HCT116 (cell line): ENCODE data around the gene LDB2. TPM values are rescaled to one million over a fixed set of nuclear protein-coding genes. Genes with fewer than 3 reads are reported as not detected.

ENCODE experiments used
- ATAC-seq: fragments of 200-7000 bp; cut with Tn5 transposase; 2 replicates; pipeline ENCODE4 v1.9.1; 2020; ENCODE audit warnings: mild to moderate bottlenecking, moderate library complexity
- BruUV-seq: library from RNA; stranded (reverse); fragments of 400-500 nt; replicated peaks from 2 replicates; lab custom pipeline; 2021; lab: Mats Ljungman, UMichigan
- CTCF ChIA-PET: fragments of 300-600 bp; sonication (Branson Sonifier 250); formaldehyde crosslinking; loops from one replicate; lab custom pipeline; 2021; ENCODE audit warnings: antibody characterized with exemption; lab: Charles Lee
- POLR2A ChIA-PET: fragments of 300-600, 350-600 bp; sonication (Branson Sonifier 250); formaldehyde crosslinking; loops from one replicate; lab custom pipeline; 2021; ENCODE audit warnings: antibody characterized with exemption; lab: Charles Lee
- RAD21 ChIA-PET, 2 experiments: fragments of 300-600 bp; sonication (Branson Sonifier 250); formaldehyde crosslinking; loops; one replicate each; lab custom pipeline; 2023; ENCODE audit warnings: low total read pairs in 2 of 2; ENCODE audit not compliant: uncharacterized antibody in 2 of 2, unreplicated experiment in 2 of 2, low non-redundant PET in 1 of 2; lab: Charles Lee
- DNase-seq: peaks from one replicate; pipeline ENCODE4 v3.0.0-alpha.2; 2010; ENCODE audit warnings: low read depth, low spot score
- H2AFZ ChIP-seq: fragments of 200-600 bp; shearing (Covaris generic), sonication (generic); 2 replicates; pipeline ENCODE4 v1.6.1; 2017; ENCODE audit warnings: low read depth, mixed run types, mixed read lengths, antibody characterized with exemption, low read length; ENCODE audit not compliant: poor library complexity, severe bottlenecking
- H3K27ac ChIP-seq: 2 replicates; pipeline ENCODE4 v1.5.1; 2012; ENCODE audit warnings: low read depth, low read length
- H3K27me3 ChIP-seq: fragments of 200-600 bp; sonication (generic); 2 replicates; pipeline ENCODE4 v1.6.1; 2016; ENCODE audit warnings: mixed run types, low read length, mixed read lengths; ENCODE audit not compliant: insufficient read depth
- H3K36me3 ChIP-seq, 2 experiments: fragments of 200-500 bp in 1 of 2; fragments of 200-600 bp in 1 of 2; sonication (Bioruptor generic) in 1 of 2; sonication (generic) in 1 of 2; 2 replicates each; pipeline versions ENCODE4 v1.5.1 to v1.6.1; 2014 to 2016; ENCODE audit warnings: low read length in 2 of 2, inconsistent platforms in 1 of 2, mixed read lengths in 1 of 2, mixed run types in 1 of 2; ENCODE audit not compliant: insufficient read depth in 2 of 2, control insufficient read depth in 1 of 2
- H3K4me1 ChIP-seq, 2 experiments: fragments of 200-600 bp in 1 of 2; sonication (generic) in 1 of 2; 2 replicates each; pipeline versions ENCODE4 v1.5.1 to v1.6.1; 2012 to 2017; ENCODE audit warnings: low read length in 2 of 2, inconsistent platforms in 1 of 2, mild to moderate bottlenecking in 1 of 2, mixed read lengths in 1 of 2, mixed run types in 1 of 2, moderate library complexity in 1 of 2; ENCODE audit not compliant: insufficient read depth in 2 of 2, control insufficient read depth in 1 of 2
- H3K4me2 ChIP-seq: fragments of 200-600 bp; sonication (generic); 2 replicates; pipeline ENCODE4 v1.6.1; 2017; ENCODE audit warnings: mixed run types, low read length, mixed read lengths
- H3K4me3 ChIP-seq, 2 experiments: fragments of 200-600 bp in 1 of 2; sonication (generic) in 1 of 2; replicated peaks in 1 of 2; 2 replicates each; pipeline ENCODE4 v1.5.1; 2011 to 2016; ENCODE audit warnings: low read length in 2 of 2, control low read depth in 1 of 2, low read depth in 1 of 2, mild to moderate bottlenecking in 1 of 2, mixed read lengths in 1 of 2, mixed run types in 1 of 2
- H3K79me2 ChIP-seq: fragments of 200-600 bp; sonication (generic); 2 replicates; pipeline ENCODE4 v1.6.1; 2017; ENCODE audit warnings: mild to moderate bottlenecking, mixed run types, low read length, moderate library complexity, mixed read lengths; ENCODE audit not compliant: insufficient read depth
- H3K9ac ChIP-seq: fragments of 200-600 bp; sonication (generic); 2 replicates; pipeline ENCODE4 v1.6.1; 2016; ENCODE audit warnings: low read length, mixed read lengths
- H3K9me2 ChIP-seq: fragments of 200-600 bp; sonication (generic), shearing (Covaris generic); 2 replicates; pipeline ENCODE4 v1.6.1; 2017; ENCODE audit warnings: mixed run types, mild to moderate bottlenecking, moderate library complexity; ENCODE audit not compliant: insufficient read depth
- H3K9me3 ChIP-seq, 2 experiments: fragments of 200-500 bp in 1 of 2; fragments of 200-600 bp in 1 of 2; sonication (Bioruptor generic) in 1 of 2; sonication (generic) in 1 of 2; 2 replicates each; pipeline ENCODE4 v1.6.1; 2014 to 2017; ENCODE audit warnings: low read length in 2 of 2, mixed read lengths in 2 of 2, inconsistent platforms in 1 of 2, low read depth in 1 of 2, mild to moderate bottlenecking in 1 of 2, mixed run types in 1 of 2, moderate library complexity in 1 of 2; ENCODE audit not compliant: control insufficient read depth in 1 of 2, insufficient read depth in 1 of 2
- H4K20me1 ChIP-seq: fragments of 200-600 bp; sonication (generic), shearing (Covaris generic); 2 replicates; pipeline ENCODE4 v1.6.1; 2017; ENCODE audit warnings: mixed run types, mild to moderate bottlenecking, moderate library complexity; ENCODE audit not compliant: insufficient read depth
- ATF3 ChIP-seq: IDR thresholded peaks from 2 replicates; pipeline ENCODE4 v1.6.1; 2012
- CBX3 ChIP-seq: IDR thresholded peaks from 2 replicates; pipeline ENCODE4 v1.6.1; 2012; ENCODE audit warnings: low read depth
- CEBPB ChIP-seq: IDR thresholded peaks from 2 replicates; pipeline ENCODE4 v1.6.1; 2012; ENCODE audit warnings: low read depth
- CTCF ChIP-seq, 3 experiments: fragments of 200-600 bp in 1 of 3; sonication (generic) in 1 of 3; IDR thresholded peaks in 2 of 3; conservative IDR thresholded peaks in 1 of 3; 2 replicates each; pipeline ENCODE4 v1.5.1; 2012 to 2017; ENCODE audit warnings: low read depth in 2 of 3, low read length in 2 of 3, antibody characterized with exemption in 1 of 3, borderline replicate concordance in 1 of 3, control low read depth in 1 of 3, mild to moderate bottlenecking in 1 of 3, mixed read lengths in 1 of 3, mixed run types in 1 of 3, moderate library complexity in 1 of 3; ENCODE audit not compliant: insufficient read depth in 1 of 3
- EGR1 ChIP-seq: IDR thresholded peaks from 2 replicates; pipeline ENCODE4 v1.6.1; 2012; ENCODE audit warnings: low read depth
- ELF1 ChIP-seq: IDR thresholded peaks from 2 replicates; pipeline ENCODE4 v1.6.1; 2012; ENCODE audit warnings: low read depth, borderline replicate concordance
- EZH2phosphoT487 ChIP-seq: fragments of 200-600 bp; IDR thresholded peaks from 2 replicates; pipeline ENCODE4 v1.6.1; 2018; ENCODE audit warnings: antibody characterized with exemption, borderline replicate concordance
- JUND ChIP-seq: IDR thresholded peaks from 2 replicates; pipeline ENCODE4 v1.6.1; 2012
- POLR2A ChIP-seq: IDR thresholded peaks from 2 replicates; pipeline ENCODE4 v1.7.0; 2011; ENCODE audit warnings: borderline replicate concordance; ENCODE audit not compliant: insufficient read depth, insufficient read length; ENCODE audit errors: extremely low read depth
- SIN3A ChIP-seq: IDR thresholded peaks from 2 replicates; pipeline ENCODE4 v1.6.1; 2012; ENCODE audit warnings: low read depth
- SRF ChIP-seq: IDR thresholded peaks from 2 replicates; pipeline ENCODE4 v1.6.1; 2012; ENCODE audit warnings: low read depth
- TCF7L2 ChIP-seq: IDR thresholded peaks from 2 replicates; pipeline ENCODE4 v1.7.0; 2011; ENCODE audit warnings: borderline replicate concordance, inconsistent platforms; ENCODE audit not compliant: insufficient read depth, insufficient read length; ENCODE audit errors: extremely low read depth
- ZBTB33 ChIP-seq: IDR thresholded peaks from 2 replicates; pipeline ENCODE4 v1.6.1; 2011; ENCODE audit warnings: mild to moderate bottlenecking, low read length, moderate library complexity; ENCODE audit not compliant: insufficient replicate concordance; ENCODE audit errors: extremely low read depth
- ZFX ChIP-seq: fragments of 450-650 bp; IDR thresholded peaks from 2 replicates; pipeline ENCODE4 v1.6.1; 2017
- intact Hi-C: fragments of 100-400 bp; cut with micrococcal nuclease; formaldehyde crosslinking; loops from 2 replicates; pipeline ENCODE4 v1.10.0; 2022
- total RNA-seq: library from RNA; stranded (reverse); gene quantifications from one replicate; pipeline ENCODE4 v1.2.1, GENCODE V29; 2021; ENCODE audit not compliant: unreplicated experiment

LDB2 gene
- total RNA-seq, 1 experiment from 2014 or later, result 0.12 TPM

GRCh38 chr4:16677001-16677944, 221.2 kb downstream of the LDB2 start:
- no TSS peak for BruUV-seq
- no peak for ATAC-seq
- H2AFZ ChIP-seq, result no peak overlapping the region
- no peak overlapping the region for H3K4me2 ChIP-seq
- no peaks in the 10 kb centered on the region for H3K9me3 ChIP-seq
- no peaks in the 10 kb centered on the region for H3K36me3 ChIP-seq
- intact Hi-C loops, result no loop called here
- H3K79me2 ChIP-seq, result no peaks in the 10 kb centered on the region
- H3K27me3 ChIP-seq, result peaks cover 15% of the 10 kb centered on the region; the same call in 1 of the 2 replicates
- POLR2A ChIA-PET, result no interaction called here
- H3K4me1 ChIP-seq, result no peaks in the 10 kb centered on the region
- CTCF ChIA-PET, result no interaction called here
- RAD21 ChIA-PET, result no interaction called here
- no peak overlapping the region for H3K9ac ChIP-seq
- DNase-seq, result no peak
- no peak overlapping the region for H3K4me3 ChIP-seq
- no peak for TF ChIP-seq CTCF (IDR thresholded peaks at IDR 0.05 in 2 of 3, conservative IDR thresholded peaks at IDR 0.05 in 1 of 3; ENCODE audit: borderline replicate concordance in 1 of 3, insufficient read depth in 1 of 3, low read depth in 2 of 3, low read length in 2 of 3)
- no peak for TF ChIP-seq EZH2phosphoT487
- no peak for TF ChIP-seq CEBPB
- TF ChIP-seq ZFX, result no peak
- no peak for TF ChIP-seq SIN3A
- TF ChIP-seq CBX3, result no peak
- TF ChIP-seq ELF1, result no peak
- no peak for TF ChIP-seq SRF
- no peak for TF ChIP-seq ATF3
- no peak for TF ChIP-seq JUND
- TF ChIP-seq EGR1, result no peak
- TF ChIP-seq ZBTB33, result no peak
- no peak for TF ChIP-seq POLR2A
- no peak for TF ChIP-seq TCF7L2
- TF ChIP-seq, all 23 proteins: peak for 0
- Histone ChIP-seq H4K20me1 (no peaks in the 10 kb centered on the region), H3K9me2 (no peaks in the 10 kb centered on the region), H3K27ac (no peak overlapping the region)
